Brain microvascular endothelial cell (primary cell): ENCODE data around the gene MAMSTR.

Experiments
- DNase-seq: peaks from one replicate; pipeline ENCODE4 v3.0.0-alpha.2; 2020
- H3K27ac ChIP-seq: fragments of 250-450 bp; sonication (Bioruptor Pico); 2 replicates; pipeline ENCODE4 v1.5.1; 2020; ENCODE audit warnings: mild to moderate bottlenecking, moderate library complexity
- H3K27me3 ChIP-seq: fragments of 250-450 bp; sonication (Bioruptor Pico); replicated peaks from 2 replicates; pipeline ENCODE4 v1.5.1; 2020; ENCODE audit warnings: mild to moderate bottlenecking
- H3K36me3 ChIP-seq: fragments of 250-450 bp; sonication (Bioruptor Pico); replicated peaks from 2 replicates; pipeline ENCODE4 v1.5.1; 2020; ENCODE audit warnings: mild to moderate bottlenecking
- H3K4me3 ChIP-seq: 2 replicates; pipeline ENCODE4 v1.5.1; 2011; ENCODE audit warnings: low read depth, mild to moderate bottlenecking, control low read depth, low read length, moderate library complexity
- in situ Hi-C: cut with HindIII; loops from 2 replicates; pipeline ENCODE4 v1.10.0; 2017; ENCODE audit warnings: low sequenced_read_pairs, low pct_ligation_motif_present
- TF ChIP-seq, protein P1 (sequence below): IDR thresholded peaks from 2 replicates; pipeline ENCODE4 v1.5.1; 2011; ENCODE audit warnings: low read depth, mild to moderate bottlenecking, moderate library complexity, low read length, control low read depth, inconsistent platforms; ENCODE audit errors: missing control alignments

Gene MAMSTR

GRCh38 chr19:48752496-48753365 lies 33.2 kb upstream of the MAMSTR start, which contains the start of gene FUT1:
Gene FUT1 (minus strand): TSS chr19:48752641. CDS start chr19:48751281, 1,360 bp downstream.
- no peak within 1 kb of the TSS for H3K27ac ChIP-seq
- H3K27me3 ChIP-seq = no peaks in the 10 kb centered on the region
- H3K4me3 ChIP-seq = peak within 1 kb of the TSS; percentile 29
- TF ChIP-seq, protein P1, sequence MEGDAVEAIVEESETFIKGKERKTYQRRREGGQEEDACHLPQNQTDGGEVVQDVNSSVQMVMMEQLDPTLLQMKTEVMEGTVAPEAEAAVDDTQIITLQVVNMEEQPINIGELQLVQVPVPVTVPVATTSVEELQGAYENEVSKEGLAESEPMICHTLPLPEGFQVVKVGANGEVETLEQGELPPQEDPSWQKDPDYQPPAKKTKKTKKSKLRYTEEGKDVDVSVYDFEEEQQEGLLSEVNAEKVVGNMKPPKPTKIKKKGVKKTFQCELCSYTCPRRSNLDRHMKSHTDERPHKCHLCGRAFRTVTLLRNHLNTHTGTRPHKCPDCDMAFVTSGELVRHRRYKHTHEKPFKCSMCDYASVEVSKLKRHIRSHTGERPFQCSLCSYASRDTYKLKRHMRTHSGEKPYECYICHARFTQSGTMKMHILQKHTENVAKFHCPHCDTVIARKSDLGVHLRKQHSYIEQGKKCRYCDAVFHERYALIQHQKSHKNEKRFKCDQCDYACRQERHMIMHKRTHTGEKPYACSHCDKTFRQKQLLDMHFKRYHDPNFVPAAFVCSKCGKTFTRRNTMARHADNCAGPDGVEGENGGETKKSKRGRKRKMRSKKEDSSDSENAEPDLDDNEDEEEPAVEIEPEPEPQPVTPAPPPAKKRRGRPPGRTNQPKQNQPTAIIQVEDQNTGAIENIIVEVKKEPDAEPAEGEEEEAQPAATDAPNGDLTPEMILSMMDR = peak; percentile 5
- in situ Hi-C loops = no loop called here
- no peak for DNase-seq
- H3K36me3 ChIP-seq = no peaks in the 10 kb centered on the region

DNA sequence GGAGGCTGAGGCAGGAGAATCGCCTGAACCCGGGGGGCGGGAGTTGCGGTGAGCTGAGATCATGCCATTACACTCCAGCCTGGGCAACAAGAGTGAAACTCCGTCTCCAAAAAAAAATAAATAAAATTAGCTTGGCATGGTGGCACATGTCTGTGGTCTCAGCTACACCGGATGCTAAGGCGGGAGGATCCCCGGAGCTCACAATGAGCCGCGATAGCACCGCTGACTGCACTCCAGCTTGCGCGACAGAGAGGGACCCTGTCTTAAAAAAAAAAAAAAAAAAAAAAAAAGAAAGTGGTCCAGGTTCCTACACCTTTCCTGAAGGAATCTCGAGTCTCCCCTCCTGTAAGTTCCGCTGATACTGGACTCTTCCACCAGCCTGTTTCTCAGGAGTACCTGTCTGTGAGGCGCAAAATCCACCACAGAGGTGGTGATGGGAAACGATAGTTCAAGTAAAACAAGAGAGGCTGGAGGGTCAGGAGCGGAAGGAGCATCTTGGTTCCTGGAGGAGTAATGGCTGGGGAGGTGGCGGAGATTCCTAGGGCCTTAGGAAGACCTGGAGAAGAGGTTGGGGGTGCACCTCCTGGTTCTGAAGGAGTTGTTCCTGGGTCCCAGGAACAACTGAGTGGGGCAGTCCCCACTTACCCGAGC lies 32.4 kb upstream of the MAMSTR start:
- Histone ChIP-seq H3K27ac (no peak overlapping the region), H3K36me3 (no peaks in the 10 kb centered on the region), H3K27me3 (no peaks in the 10 kb centered on the region), H3K4me3 (peak overlapping the region; percentile 22)
- in situ Hi-C loops = no loop called here
- TF ChIP-seq, protein P1 = no peak
- DNase-seq = no peak

GRCh38 chr19:48750771-48751504 lies 31.4 kb upstream of the MAMSTR start:
- Histone ChIP-seq H3K27me3 (no peaks in the 10 kb centered on the region), H3K27ac (no peak overlapping the region), H3K36me3 (no peaks in the 10 kb centered on the region), H3K4me3 (no peak overlapping the region)
- TF ChIP-seq, protein P1 = no peak
- in situ Hi-C loops = no loop called here
- DNase-seq = no peak

- in situ Hi-C loops = no loop called here
- no peaks in the 10 kb centered on the region for H3K27me3 ChIP-seq
Measured at GRCh38 chr19:48750351-48750750, 30.8 kb upstream of the MAMSTR start.

DNA sequence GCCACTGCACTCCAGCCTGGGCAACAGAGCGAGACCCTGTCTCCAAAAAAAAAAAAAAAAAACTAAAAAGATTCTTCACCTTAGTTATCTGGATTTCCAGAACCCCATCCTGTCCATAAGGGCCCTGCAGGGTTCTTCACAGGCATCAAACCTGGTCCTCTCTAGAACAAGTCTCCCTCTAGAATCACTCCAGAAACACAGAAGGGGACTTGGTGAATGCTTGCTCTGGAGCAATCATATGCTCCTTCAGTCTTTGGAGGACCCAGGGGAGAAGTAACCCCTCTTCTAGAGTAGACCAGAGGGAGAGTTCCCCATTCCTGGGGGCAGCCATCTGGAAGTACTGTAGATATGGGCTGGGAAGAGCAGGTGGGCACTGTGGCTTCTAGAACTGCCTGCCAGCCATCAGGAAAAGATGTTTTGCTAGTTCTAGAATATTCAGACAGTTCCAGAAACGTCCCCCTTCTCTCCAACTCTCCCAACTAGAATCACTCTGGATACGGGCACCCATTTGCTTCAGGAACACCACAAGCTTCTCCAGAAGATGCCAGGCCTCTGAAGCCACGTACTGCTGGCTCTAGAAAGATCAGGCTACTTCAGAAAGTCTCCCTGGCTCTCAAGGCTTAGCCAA lies 30.2 kb upstream of the MAMSTR start:
- in situ Hi-C loops = no loop called here
- Histone ChIP-seq H3K27ac (no peak overlapping the region), H3K27me3 (no peaks in the 10 kb centered on the region), H3K4me3 (no peak overlapping the region), H3K36me3 (no peaks in the 10 kb centered on the region)
- DNase-seq = no peak
- TF ChIP-seq, protein P1 = no peak

More at GRCh38 chr19:48750351-48750750, 30.8 kb upstream of the MAMSTR start:
- Histone ChIP-seq H3K4me3 (no peak overlapping the region), H3K27ac (no peak overlapping the region), H3K36me3 (no peaks in the 10 kb centered on the region)
- DNase-seq = no peak
- TF ChIP-seq, protein P1 = no peak
